A549 (cell line): Measurements from ENCODE around the gene R3HDML. TPM values are rescaled to one million over a fixed set of nuclear protein-coding genes. Genes with fewer than 3 reads are reported as not detected.

Experiments
- ATAC-seq, 2 experiments: fragments of 200-7000 bp in 1 of 2; fragments of >200 bp in 1 of 2; cut with Nextera tagmentation in 1 of 2; cut with Tn5 transposase in 1 of 2; 3 replicates each; pipeline versions ENCODE4 v1.8.0 to v1.9.1; 2018 to 2020; ENCODE audit warnings: mild to moderate bottlenecking in 1 of 2, moderate library complexity in 1 of 2
- CTCF ChIA-PET: fragments of 300-600 bp; sonication (Branson Sonifier 250); formaldehyde crosslinking; extraction: SDS; loops from one replicate; lab custom pipeline; 2021; ENCODE audit warnings: antibody characterized with exemption, inconsistent platforms; lab: Yijun Ruan, JAX
- POLR2A ChIA-PET: fragments of 350-600 bp; formaldehyde crosslinking; extraction: SDS; loops from one replicate; lab custom pipeline; 2021; ENCODE audit warnings: antibody characterized with exemption, inconsistent platforms; lab: Yijun Ruan, JAX
- DNase-seq, 2 experiments: peaks; one replicate each; pipeline versions ENCODE4 v3.0.0 to v3.0.0-alpha.2; 2011 to 2016; ENCODE audit warnings: low read depth in 1 of 2, low spot score in 1 of 2
- FAIRE-seq: peaks from 2 replicates; lab custom pipeline; 2011; peaks lifted over from hg19 to GRCh38; lab: Jason Lieb, UNC
- H3K27ac ChIP-seq, 2 experiments: fragments of >200 bp; sonication (Bioruptor Twin); formaldehyde crosslinking; 3 replicates each; pipeline ENCODE4 v1.5.1; 2016 to 2017
- H3K4me1 ChIP-seq: fragments of >200 bp; sonication (Bioruptor Twin); formaldehyde crosslinking; 3 replicates; pipeline ENCODE4 v1.6.1; 2016
- H3K4me2 ChIP-seq: fragments of >200 bp; sonication (Bioruptor Twin); formaldehyde crosslinking; 3 replicates; pipeline ENCODE4 v1.6.1; 2016
- H3K4me3 ChIP-seq: fragments of >200 bp; sonication (Bioruptor Twin); formaldehyde crosslinking; 3 replicates; pipeline ENCODE4 v1.5.1; 2016
- H3K9me3 ChIP-seq: fragments of >200 bp; sonication (Bioruptor Twin); formaldehyde crosslinking; 3 replicates; pipeline ENCODE4 v1.6.1; 2016
- EHF ChIP-seq: fragments of 250-450 bp; sonication (Bioruptor Pico); IDR thresholded peaks from 2 replicates; pipeline ENCODE4 v1.5.0; 2020; ENCODE audit warnings: mild to moderate bottlenecking
- EHMT2 ChIP-seq: fragments of 200-600 bp; sonication (generic); IDR thresholded peaks from 2 replicates; pipeline ENCODE4 v1.6.1; 2016; ENCODE audit warnings: antibody characterized with exemption, low read depth, mild to moderate bottlenecking, moderate library complexity
- FOSB ChIP-seq: fragments of 250-450 bp; sonication (Bioruptor Pico); IDR thresholded peaks from 2 replicates; pipeline ENCODE4 v1.5.0; 2020; ENCODE audit warnings: mild to moderate bottlenecking, moderate library complexity
- FOSL2 ChIP-seq, 2 experiments: fragments of 450-650 bp in 1 of 2; fragments of >200 bp in 1 of 2; sonication (Bioruptor Twin) in 1 of 2; formaldehyde crosslinking; IDR thresholded peaks; 2 replicates each; pipeline versions ENCODE4 v1.5.0 to v1.6.1; 2016 to 2020; ENCODE audit warnings: mild to moderate bottlenecking in 1 of 2, moderate library complexity in 1 of 2
- GATA3 ChIP-seq: IDR thresholded peaks from 2 replicates; pipeline ENCODE4 v1.6.1; 2012; ENCODE audit warnings: borderline replicate concordance
- HEYL ChIP-seq: fragments of 250-450 bp; sonication (Bioruptor Pico); IDR thresholded peaks from 2 replicates; pipeline ENCODE4 v1.8.0; 2021; ENCODE audit warnings: mild to moderate bottlenecking, moderate library complexity
- HOXB5 ChIP-seq: fragments of 250-450 bp; sonication (Bioruptor Pico); IDR thresholded peaks from 2 replicates; pipeline ENCODE4 v1.5.0; 2020; ENCODE audit warnings: mild to moderate bottlenecking, moderate library complexity
- JUN ChIP-seq, 2 experiments: fragments of >200 bp; sonication (Bioruptor Twin); formaldehyde crosslinking; IDR thresholded peaks; 2 replicates in 1 of 2; 3 replicates in 1 of 2; pipeline ENCODE4 v1.6.1; 2016 to 2017
- MAZ ChIP-seq: fragments of 150-350 bp; IDR thresholded peaks from 2 replicates; pipeline ENCODE4 v1.6.1; 2014; ENCODE audit warnings: antibody characterized with exemption, low read depth, low read length, borderline replicate concordance
- NFE2L2 ChIP-seq: fragments of 150-350 bp; conservative IDR thresholded peaks from 2 replicates; pipeline ENCODE4 v1.6.1; 2014; ENCODE audit warnings: low read length
- NPAS2 ChIP-seq: fragments of 250-450 bp; sonication (Bioruptor Pico); IDR thresholded peaks from 2 replicates; pipeline ENCODE4 v1.8.0; 2022; ENCODE audit warnings: mild to moderate bottlenecking, moderate library complexity, borderline replicate concordance
- NR3C1 ChIP-seq: fragments of >200 bp; sonication (Bioruptor Twin); formaldehyde crosslinking; IDR thresholded peaks from 3 replicates; pipeline ENCODE4 v1.6.1; 2017
- PHF8 ChIP-seq: fragments of 200-600 bp; sonication (generic); IDR thresholded peaks from 2 replicates; pipeline ENCODE4 v1.6.1; 2016; ENCODE audit warnings: low read depth, mild to moderate bottlenecking, antibody characterized with exemption, moderate library complexity, borderline replicate concordance
- POLR2AphosphoS2 ChIP-seq: conservative IDR thresholded peaks from 2 replicates; pipeline ENCODE4 v1.6.1; 2012; ENCODE audit warnings: low read length, improper control_type of control experiment, inconsistent platforms
- SMC3 ChIP-seq: fragments of >200 bp; sonication (Bioruptor Twin); formaldehyde crosslinking; IDR thresholded peaks from 3 replicates; pipeline ENCODE4 v1.6.1; 2018; ENCODE audit warnings: inconsistent platforms
- TFCP2L1 ChIP-seq: fragments of 250-450 bp; sonication (Bioruptor Pico); IDR thresholded peaks from 2 replicates; pipeline ENCODE4 v1.5.0; 2021; ENCODE audit warnings: mild to moderate bottlenecking
- ZC3H11A ChIP-seq: fragments of 450-650 bp; IDR thresholded peaks from 2 replicates; pipeline ENCODE4 v1.6.1; 2014; ENCODE audit warnings: antibody characterized with exemption, mild to moderate bottlenecking
- whole genome bisulfite sequencing: methylation state at CpG from one replicate; pipeline ENCODE4 v1.1.6; 2017; ENCODE audit errors: missing lambda C conversion rate; 5-methylcytosine and 5-hydroxymethylcytosine counted together
- polyA plus RNA-seq, 4 experiments: library from polyadenylated mRNA; depleted of rRNA in 3 of 4; stranded (reverse); fragments of >200 nt; fragmentation: RNase III in 1 of 4; extraction: RNeasy Plus Mini Kit Qiagen cat#74134 plus additional on column Dnase treatment in 1 of 4; gene quantifications; 2 replicates in 3 of 4; 3 replicates in 1 of 4; pipeline ENCODE4 v1.2.3, GENCODE V29; 2011 to 2017
- TF ChIP-seq, protein P1 (sequence below): IDR thresholded peaks from 2 replicates; pipeline ENCODE4 v1.6.1; 2012
- TF ChIP-seq, protein P2 (sequence below): fragments of >200 bp; sonication (Bioruptor Twin); formaldehyde crosslinking; IDR thresholded peaks from 3 replicates; pipeline ENCODE4 v1.5.1; 2016
- TF ChIP-seq, protein P3 (sequence below): fragments of 250-450 bp; sonication (Bioruptor Pico); IDR thresholded peaks from 2 replicates; pipeline ENCODE4 v1.5.0; 2021; ENCODE audit warnings: mild to moderate bottlenecking, moderate library complexity, borderline replicate concordance
- TF ChIP-seq, protein P4 (sequence below): fragments of 450-650 bp; IDR thresholded peaks from 2 replicates; pipeline ENCODE4 v1.6.1; 2014; ENCODE audit warnings: antibody characterized with exemption
- TF ChIP-seq, protein P5 (sequence below): fragments of 250-450 bp; sonication (Bioruptor Pico); IDR thresholded peaks from 2 replicates; pipeline ENCODE4 v1.5.0; 2020; ENCODE audit warnings: low read depth, mild to moderate bottlenecking, moderate library complexity
- TF ChIP-seq, protein P6 (sequence below): fragments of 150-350 bp; IDR thresholded peaks from 2 replicates; pipeline ENCODE4 v1.6.1; 2014; ENCODE audit warnings: low read depth, mild to moderate bottlenecking, low read length

R3HDML gene
- polyA plus RNA-seq, 2 of the 4 experiments (the other 2 are of a cell fraction), result 0.96 to 1.2 TPM

DNA sequence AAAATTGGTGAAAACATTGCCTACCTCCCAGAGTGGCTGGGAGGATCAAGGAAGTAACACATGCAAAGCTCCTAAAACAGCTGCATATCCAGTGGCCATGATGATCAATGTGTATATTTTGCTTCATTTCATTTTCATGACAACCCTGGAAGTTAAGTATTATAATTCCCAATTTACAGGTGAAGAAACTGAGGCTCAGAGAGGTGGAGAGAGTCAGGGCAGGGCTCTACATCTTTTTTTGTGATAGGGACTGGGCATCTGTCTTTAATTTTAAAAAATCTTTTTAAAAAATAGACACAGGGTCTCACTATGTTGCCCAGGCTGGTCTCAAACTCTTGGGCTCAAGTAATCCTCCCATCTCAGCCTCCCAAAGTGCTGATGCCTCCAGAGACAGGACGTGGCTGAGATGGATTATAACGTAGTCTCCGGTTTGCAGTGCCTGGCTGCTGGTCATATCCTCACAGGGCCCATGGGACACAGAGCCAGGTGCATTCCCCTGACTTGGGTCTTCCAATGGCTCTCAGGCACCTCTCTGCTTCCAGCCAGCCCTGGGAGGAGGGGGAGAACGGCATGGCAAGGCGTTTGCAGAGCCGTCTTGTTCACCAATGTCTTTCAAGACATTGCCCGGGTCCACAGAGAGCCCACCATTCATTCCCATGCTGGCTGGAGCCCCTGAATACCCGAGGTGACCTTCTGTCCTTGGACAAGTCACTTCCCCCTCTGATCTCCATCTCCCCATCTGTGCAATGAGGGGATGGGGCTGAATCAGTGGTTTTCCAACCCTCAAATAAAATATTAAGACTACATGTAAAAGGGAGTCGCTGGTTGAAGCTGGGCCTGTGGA lies 57.0 kb downstream of the R3HDML start:
- ChIA-PET CTCF (interaction anchor here (0.6 to 10.5 kb wide), 11 partner anchors 10 to 339 kb away, joined by 3 to 147 read pairs (median 8); no protein-coding TSS in a partner anchor), POLR2A (no interaction called here)
- no peaks in the 10 kb centered on the region for H3K9me3 ChIP-seq
- no peak overlapping the region for H3K4me3 ChIP-seq
- H3K27ac ChIP-seq, result peak overlapping the region; percentile 75 to 87
- WGBS, result 54% methylated on average over 9 of the region's 9 CpGs
- FAIRE-seq, result no peak
- peak in 1 of 2 experiments; percentile 2; a peak in 1 of 6 replicates for ATAC-seq
- DNase-seq, result no peak
- TF ChIP-seq TFCP2L1 (CRISPR knock-in tag) (no peak), POLR2AphosphoS2 (no peak), MAZ (no peak), NR3C1 (no peak), SMC3 (no peak), ZC3H11A (no peak), EHF (CRISPR knock-in tag) (no peak), NPAS2 (CRISPR knock-in tag) (no peak), EHMT2 (no peak), NFE2L2 (no peak), HEYL (CRISPR knock-in tag) (no peak), HOXB5 (CRISPR knock-in tag) (no peak), FOSB (CRISPR knock-in tag) (no peak), PHF8 (no peak)
- TF ChIP-seq, protein P1, sequence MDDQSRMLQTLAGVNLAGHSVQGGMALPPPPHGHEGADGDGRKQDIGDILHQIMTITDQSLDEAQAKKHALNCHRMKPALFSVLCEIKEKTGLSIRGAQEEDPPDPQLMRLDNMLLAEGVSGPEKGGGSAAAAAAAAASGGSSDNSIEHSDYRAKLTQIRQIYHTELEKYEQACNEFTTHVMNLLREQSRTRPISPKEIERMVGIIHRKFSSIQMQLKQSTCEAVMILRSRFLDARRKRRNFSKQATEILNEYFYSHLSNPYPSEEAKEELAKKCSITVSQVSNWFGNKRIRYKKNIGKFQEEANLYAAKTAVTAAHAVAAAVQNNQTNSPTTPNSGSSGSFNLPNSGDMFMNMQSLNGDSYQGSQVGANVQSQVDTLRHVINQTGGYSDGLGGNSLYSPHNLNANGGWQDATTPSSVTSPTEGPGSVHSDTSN, result no peak
- TF ChIP-seq, protein P2, sequence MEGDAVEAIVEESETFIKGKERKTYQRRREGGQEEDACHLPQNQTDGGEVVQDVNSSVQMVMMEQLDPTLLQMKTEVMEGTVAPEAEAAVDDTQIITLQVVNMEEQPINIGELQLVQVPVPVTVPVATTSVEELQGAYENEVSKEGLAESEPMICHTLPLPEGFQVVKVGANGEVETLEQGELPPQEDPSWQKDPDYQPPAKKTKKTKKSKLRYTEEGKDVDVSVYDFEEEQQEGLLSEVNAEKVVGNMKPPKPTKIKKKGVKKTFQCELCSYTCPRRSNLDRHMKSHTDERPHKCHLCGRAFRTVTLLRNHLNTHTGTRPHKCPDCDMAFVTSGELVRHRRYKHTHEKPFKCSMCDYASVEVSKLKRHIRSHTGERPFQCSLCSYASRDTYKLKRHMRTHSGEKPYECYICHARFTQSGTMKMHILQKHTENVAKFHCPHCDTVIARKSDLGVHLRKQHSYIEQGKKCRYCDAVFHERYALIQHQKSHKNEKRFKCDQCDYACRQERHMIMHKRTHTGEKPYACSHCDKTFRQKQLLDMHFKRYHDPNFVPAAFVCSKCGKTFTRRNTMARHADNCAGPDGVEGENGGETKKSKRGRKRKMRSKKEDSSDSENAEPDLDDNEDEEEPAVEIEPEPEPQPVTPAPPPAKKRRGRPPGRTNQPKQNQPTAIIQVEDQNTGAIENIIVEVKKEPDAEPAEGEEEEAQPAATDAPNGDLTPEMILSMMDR, result no peak
- TF ChIP-seq, protein P3, sequence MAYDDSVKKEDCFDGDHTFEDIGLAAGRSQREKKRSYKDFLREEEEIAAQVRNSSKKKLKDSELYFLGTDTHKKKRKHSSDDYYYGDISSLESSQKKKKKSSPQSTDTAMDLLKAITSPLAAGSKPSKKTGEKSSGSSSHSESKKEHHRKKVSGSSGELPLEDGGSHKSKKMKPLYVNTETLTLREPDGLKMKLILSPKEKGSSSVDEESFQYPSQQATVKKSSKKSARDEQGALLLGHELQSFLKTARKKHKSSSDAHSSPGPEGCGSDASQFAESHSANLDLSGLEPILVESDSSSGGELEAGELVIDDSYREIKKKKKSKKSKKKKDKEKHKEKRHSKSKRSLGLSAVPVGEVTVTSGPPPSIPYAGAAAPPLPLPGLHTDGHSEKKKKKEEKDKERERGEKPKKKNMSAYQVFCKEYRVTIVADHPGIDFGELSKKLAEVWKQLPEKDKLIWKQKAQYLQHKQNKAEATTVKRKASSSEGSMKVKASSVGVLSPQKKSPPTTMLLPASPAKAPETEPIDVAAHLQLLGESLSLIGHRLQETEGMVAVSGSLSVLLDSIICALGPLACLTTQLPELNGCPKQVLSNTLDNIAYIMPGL (CRISPR knock-in tag), result no peak
- TF ChIP-seq, protein P4, sequence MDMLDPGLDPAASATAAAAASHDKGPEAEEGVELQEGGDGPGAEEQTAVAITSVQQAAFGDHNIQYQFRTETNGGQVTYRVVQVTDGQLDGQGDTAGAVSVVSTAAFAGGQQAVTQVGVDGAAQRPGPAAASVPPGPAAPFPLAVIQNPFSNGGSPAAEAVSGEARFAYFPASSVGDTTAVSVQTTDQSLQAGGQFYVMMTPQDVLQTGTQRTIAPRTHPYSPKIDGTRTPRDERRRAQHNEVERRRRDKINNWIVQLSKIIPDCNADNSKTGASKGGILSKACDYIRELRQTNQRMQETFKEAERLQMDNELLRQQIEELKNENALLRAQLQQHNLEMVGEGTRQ, result no peak
- peaks cover 69% of the 10 kb centered on the region for H3K4me1 ChIP-seq
- H3K4me2 ChIP-seq, result peak overlapping the region; percentile 29

DNA sequence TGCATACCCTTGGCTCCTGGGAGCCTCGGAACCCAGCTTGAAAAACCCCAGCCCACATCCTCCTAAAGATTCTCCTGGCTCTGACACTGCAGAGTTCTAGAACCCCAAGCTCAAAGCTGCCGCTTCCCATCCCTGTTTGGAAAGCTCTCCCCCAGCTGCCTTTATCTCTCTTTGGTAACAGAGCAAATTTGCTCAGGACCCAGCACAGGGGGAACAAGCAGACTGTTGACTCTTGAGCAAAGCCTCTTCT lies 57.5 kb downstream of the R3HDML start:
- H3K4me2 ChIP-seq, result peak overlapping the region; percentile 29
- H3K4me1 ChIP-seq, result peaks cover 72% of the 10 kb centered on the region
- WGBS, result 32% methylated on average over 2 of the region's 2 CpGs
- no peak for DNase-seq
- H3K27ac ChIP-seq, result peak overlapping the region; percentile 75 to 87
- POLR2A ChIA-PET, result no interaction called here
- peak; percentile 19 to 66; a peak in 4 of 6 replicates for ATAC-seq
- no peak for FAIRE-seq
- no peak overlapping the region for H3K4me3 ChIP-seq
- H3K9me3 ChIP-seq, result no peaks in the 10 kb centered on the region
- CTCF ChIA-PET, result interaction anchor here (1.0 to 10.5 kb wide), 9 partner anchors 11 to 339 kb away, joined by 3 to 147 read pairs (median 8); no protein-coding TSS in a partner anchor
- TF ChIP-seq, protein P5, sequence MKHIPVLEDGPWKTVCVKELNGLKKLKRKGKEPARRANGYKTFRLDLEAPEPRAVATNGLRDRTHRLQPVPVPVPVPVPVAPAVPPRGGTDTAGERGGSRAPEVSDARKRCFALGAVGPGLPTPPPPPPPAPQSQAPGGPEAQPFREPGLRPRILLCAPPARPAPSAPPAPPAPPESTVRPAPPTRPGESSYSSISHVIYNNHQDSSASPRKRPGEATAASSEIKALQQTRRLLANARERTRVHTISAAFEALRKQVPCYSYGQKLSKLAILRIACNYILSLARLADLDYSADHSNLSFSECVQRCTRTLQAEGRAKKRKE (CRISPR knock-in tag), result no peak
- TF ChIP-seq FOSL2 (IDR thresholded peaks at IDR 0.05) (no peak), FOSL2 (CRISPR knock-in tag; IDR thresholded peaks at IDR 0.05) (no peak), NFE2L2 (no peak), JUN (IDR thresholded peaks at IDR 0.05) (peak in 1 of 2 experiments; percentile 84; a peak in 3 of 5 replicates), GATA3 (peak; percentile 56; the same call in 1 of the 2 replicates)
- TF ChIP-seq, protein P2, result no peak
- TF ChIP-seq, protein P6, sequence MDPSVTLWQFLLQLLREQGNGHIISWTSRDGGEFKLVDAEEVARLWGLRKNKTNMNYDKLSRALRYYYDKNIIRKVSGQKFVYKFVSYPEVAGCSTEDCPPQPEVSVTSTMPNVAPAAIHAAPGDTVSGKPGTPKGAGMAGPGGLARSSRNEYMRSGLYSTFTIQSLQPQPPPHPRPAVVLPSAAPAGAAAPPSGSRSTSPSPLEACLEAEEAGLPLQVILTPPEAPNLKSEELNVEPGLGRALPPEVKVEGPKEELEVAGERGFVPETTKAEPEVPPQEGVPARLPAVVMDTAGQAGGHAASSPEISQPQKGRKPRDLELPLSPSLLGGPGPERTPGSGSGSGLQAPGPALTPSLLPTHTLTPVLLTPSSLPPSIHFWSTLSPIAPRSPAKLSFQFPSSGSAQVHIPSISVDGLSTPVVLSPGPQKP, result no peak
